ENCODE data around the gene FAM53A.

FAM53A gene

DNA sequence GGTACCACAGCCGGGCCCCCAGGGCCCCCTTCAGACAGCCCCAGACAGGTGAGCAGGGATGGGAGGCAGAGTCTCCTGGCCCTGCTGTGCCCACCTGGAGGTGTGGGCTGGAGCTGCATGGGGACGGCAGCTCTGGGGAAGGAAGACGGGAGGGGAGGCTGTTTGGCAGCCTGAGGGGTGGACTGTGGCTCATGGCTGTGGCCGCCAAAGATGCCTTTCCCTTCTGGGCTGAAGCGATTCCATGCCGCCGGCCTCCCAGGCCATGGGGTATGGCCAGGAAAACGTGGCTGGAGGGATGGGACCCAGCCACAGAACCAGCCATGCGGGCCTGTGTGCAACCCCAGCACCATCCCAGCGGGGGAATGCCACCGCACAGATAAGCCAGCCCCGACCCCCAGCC, 65.7 kb downstream of the FAM53A start:
- no peak for DNase-seq

DNA sequence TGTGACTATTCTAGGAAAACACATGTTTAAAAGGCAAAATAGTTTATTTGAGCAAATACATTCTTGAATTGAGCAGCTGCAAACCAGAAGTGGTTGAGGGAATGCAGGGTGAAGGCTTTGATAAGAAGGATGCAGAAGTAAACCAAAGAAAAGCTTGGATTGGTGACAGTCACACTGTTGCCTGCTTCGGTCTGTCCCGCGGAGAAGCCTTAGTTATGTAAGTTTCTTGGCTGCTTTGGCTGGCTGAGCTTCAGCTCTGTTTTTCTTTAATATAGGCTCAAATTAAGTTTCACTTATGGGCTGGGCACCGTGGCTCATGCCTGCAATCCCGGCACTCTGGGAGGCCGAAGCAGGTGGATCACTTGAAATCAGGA, 67.6 kb downstream of the FAM53A start:
- DNase-seq = no peak

DNA sequence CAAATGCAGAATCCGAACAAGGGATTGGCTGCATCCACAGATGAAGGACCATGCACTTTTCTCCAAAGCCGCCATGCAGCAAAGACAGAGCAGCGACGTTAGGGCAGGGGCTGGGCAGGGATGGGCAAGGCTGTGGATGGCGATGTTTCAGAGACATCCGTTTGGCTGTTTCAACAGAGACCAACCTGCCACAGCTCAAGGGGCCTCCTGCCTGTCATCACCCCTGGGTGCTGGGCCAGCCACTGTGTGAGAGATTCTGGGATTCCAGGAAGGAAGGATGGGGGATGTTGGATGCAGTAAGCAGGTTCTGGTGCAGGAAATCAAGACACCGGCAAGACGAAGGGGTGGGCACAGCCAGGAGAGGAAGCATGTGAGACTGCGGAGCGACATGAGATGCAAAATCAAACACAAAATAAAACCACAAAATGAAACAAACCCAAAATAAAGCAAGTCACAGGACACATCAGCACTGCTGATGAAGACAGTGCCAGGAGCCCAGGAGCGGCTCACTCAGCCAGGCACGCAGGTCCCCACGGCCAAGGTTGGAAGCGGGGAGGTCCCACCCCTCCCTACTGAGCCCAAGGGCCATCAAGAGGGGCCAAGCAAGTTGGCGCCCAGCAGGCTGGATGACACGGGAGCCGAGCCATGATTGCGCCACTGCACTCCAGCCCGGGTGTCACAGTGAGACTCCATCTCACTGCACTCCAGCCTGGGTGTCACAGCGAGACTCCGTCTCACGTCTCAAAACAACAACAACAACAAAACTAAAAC, 68.1 kb downstream of the FAM53A start:
- DNase-seq = no peak

DNA sequence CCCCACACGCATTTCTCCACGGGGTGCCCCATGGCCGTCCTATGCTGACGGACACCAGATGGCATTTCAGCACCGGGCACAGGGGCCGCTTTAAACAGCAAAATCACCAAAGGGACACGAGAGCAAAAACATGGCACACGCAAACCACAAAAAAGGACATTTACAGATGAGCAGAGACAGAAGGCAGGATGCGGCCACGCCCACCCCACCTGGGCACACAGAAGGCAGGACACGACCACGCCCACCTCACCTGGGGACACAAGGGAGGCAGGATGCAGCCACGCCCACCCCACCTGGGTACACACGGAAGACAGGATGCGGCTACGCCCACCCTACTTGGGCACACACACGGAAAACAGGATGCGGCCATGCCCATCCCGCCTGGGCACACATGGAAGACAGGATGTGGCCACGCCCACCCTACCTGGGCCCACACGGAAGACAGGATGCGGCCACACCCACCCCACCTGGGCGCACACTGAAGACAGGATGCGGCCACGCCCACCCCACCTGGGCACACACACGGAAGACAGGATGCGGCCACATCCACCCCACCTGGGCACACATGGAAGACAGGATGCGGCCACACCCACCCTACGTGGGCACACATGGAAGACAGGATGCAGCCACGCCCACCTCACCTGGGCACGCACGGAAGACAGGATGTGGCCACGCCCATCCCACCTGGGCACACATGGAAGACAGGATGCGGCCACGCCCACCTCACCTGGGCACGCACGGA, 69.1 kb downstream of the FAM53A start:
- DNase-seq = no peak

DNA sequence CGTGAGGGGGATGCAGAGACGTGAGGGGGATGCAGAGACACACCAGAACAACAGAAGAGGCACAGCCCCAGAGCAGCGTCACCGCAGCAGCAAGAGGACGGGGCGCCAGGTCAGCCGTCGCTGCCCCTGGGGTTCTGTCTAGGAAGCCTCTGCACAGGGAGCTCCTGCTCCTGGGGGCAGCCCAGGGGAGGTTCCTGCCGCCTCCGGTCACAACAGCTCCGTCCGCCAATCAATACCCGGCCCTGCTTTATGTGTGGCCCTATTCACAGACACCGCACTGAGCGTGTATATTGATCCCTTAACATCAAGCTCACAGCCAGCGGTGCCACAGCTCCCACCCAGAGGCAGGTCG, 69.6 kb downstream of the FAM53A start:
- no peak for DNase-seq

DNA sequence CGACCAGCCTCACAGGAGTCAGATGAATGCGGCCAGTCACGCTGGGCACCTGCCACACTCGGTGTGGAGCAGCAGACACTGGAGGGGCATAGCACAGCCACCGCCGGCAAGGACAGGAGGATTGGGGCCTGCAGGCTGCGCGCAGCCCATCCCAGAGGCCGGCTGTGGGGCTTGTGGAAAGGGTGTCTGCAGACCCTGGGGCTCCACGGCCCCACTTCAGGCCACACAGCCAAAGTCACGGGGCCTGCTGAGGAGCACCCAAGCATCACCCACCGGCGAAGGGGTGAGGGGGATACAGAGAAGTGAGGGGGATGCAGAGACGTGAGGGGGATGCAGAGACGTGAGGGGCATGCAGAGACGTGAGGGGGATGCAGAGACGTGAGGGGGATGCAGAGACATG, 70.1 kb downstream of the FAM53A start:
- no peak for DNase-seq

DNA sequence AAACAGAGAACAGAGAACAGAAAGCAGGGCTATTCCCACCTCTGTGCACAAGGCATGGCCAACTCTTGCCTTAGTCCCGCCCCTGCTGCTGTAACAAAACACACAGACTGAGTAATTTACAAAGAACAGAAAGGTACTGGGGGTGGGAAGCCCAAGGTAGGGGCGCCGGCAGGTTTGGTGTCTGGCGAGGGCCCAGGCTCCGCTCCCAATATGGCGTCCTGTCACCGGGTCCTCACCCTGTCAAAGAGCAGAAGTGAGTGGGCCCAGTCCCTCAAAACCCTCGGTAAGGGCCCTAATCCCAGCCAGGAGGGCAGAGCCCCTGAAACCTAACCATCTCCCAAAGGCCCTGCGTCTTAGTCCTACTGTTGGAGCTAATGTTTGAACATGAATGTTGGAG, 71.0 kb downstream of the FAM53A start:
- no peak for DNase-seq

DNA sequence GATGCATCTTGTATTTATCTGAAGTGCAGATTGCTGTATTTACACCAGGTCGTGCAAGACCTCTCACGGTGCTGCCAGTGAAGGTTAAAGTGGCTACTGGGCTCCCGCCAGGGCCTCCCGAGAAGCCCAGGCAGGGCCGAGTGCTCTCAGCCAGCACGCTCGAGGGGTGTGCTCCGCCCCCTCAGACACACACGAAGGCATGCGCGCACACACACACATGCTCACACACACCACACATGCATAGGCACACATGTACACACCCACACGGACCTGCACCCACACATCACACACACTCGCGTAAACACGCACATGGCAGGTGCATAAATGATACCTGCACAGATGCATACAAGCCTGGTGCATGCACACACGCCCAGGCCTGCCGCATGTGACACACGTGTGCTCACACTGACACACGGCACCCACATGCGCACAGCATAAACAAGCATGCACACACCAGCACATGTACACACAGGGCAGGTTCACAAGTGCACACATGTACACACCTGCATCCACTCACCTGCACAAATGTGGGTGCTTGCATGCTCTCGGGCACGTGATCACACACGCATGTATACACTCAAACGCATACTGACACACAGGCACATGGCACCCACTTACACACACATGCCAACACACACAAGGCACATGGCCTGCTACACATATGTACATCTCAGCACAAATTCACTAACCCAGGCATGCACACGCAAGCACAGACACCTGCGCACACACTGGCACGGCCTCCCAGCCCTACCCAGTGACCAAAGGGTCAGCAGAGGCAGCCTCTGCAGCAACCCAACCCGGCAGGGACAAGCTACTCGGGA, 71.6 kb downstream of the FAM53A start:
- no peak for DNase-seq

DNA sequence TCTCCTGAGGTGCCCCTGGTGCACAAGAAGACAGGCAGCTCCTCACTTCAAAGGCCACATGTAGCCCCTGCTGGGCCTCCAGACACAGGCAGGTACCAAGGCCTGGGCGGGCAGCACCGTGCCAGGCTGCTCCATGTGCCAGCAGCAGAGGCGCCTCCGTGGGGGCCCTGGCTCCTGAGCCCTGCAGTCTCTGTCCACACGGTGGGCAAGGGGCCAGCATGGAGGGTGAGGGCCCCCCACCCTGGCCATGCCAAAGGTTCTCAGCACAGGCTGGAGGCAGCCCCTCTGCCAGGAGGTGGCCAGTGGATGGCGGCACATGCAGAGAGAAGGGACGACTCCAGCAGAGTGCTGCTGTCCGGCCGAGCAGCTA, 72.6 kb downstream of the FAM53A start:
- DNase-seq = no peak

DNA sequence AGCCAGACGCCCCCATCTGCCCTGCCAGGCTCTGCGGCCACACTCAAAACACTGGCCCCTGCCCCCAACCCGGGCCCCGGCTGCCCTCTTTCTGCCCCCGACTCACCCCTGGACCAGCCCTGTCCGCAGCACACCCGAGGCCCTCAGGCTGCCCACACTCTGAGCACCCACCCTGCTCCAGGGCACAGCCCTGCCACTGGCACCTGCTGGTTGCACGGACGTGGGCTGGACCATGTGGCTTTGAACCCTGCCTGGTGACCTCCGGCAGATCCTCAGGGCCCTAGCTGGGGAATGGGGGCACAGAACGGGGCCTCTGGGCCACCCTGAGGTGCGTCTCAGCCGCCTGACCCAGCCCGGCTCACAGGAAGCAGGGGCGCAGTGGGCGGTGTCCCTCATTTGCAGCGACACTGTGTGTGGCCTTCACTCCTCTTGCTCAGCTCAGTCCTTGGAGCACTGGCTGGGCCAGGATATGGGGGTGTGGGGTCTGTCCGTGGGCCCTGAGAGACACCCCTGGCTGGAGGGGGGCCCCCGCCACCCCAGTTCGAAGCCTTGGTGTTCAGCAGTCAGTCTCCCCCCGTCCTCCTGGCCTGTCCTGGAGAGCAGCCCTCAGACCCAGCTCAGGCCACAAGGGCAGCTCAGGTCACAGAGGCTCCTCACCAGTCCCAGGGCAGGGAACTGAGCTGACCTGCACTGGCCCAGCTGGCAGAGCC, 73.2 kb downstream of the FAM53A start:
- peak; percentile 10 for DNase-seq

DNA sequence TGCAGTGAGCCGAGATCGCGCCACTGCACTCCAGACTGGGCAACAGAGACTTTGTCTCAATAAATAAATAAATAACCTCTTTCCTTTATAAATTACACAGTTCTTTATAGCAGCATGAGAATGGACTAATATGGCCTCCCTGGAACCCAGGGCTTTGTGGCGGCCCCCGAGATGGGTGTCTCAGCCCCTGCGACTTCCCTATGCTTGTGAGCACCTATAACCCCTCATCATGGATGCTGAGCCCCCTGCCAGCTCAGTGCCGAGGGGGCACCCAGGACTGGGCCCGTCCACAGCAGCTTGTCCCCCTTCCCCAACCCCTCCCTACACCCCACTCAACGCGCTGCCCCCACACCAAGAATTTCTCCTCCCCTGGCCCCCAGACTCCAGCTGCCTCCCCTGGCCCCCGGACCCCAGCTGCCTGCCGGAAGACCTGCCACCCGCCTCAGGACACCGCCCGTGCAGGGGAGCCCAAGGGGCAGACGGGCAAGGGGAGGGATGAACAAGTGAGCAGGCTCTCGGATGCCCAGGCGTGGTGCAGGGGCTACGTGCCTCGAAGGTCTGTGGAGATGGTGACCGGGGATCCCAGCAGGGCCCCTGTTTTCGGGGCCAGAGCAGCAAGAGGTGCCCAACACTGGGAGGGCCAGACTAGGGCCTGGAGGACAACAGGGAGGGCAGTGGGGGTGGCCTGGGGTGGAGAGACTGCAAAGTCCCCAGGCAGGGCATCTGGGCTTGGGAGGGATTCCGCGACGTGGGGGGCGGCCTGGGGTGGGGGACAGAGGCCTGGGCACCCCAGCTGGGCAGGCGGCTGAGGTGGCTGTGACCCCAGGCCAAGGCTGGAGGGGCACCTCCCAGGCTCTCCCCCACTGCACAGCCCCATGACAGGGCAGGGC, 74.0 kb downstream of the FAM53A start:
- peak; percentile 9 for DNase-seq

DNA sequence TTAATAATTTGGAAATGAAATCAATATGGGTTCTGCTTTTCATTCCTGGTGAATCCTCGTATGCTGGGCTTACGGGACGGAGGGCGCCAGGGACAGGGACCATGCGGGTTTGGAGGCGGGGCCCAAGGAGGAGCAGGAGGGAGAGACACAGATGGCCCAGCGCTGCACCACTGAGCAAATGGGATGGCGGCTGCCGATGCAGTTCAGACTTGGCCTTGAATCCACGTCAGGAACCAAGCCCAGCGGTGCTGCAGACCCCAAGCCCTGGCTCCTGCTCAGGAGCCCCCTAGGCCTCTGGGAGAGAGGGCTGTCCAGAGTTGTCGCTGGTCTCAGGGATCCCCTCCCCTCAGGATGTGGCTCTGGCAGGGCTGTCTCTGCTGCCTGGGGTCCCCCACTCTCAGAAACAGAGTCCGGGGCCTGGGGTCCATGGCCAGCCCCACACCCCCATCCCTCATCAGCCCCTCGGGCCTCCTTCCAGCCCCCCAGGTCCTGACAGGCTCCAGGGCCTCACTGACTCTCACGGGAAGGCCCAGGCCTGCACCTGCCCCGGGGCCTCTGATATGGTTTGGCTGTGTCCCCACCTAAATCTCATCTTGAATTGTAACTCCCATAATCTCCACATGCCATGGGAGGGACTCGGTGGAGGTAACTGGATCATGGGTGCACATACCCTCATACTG, 75.2 kb downstream of the FAM53A start:
- DNase-seq = peak; percentile 7

DNA sequence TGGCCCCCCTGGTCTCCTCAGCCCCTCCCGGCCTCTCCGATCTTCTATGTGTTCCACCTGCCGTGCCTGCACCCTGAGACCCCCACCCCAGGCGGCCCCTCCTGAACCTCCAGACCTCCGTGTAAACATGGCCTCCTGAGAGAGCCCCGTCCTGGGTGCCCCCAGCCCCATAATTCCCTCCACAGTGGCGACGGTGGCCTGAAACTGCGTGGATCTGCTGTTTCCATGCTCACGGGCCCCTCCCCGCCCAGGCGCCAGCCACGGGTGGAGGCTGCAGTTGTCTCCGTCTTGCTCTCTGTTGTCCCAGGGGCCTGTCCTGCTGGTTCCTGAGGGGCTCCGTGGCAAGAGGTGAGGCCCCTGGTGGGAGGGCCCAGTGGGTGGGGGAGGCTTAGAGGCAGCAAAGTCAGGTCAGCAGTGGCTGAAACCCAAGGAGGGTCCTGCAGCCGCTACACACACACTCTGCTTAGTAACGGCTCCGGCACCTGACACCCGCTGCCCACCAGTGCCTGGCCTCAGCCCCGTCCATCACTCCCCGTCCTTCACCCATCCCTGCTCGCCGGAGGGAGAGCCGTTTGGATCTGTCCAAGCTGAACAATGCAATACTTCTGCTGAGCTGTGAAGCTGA, 75.8 kb downstream of the FAM53A start:
- peak; percentile 13 for DNase-seq

DNA sequence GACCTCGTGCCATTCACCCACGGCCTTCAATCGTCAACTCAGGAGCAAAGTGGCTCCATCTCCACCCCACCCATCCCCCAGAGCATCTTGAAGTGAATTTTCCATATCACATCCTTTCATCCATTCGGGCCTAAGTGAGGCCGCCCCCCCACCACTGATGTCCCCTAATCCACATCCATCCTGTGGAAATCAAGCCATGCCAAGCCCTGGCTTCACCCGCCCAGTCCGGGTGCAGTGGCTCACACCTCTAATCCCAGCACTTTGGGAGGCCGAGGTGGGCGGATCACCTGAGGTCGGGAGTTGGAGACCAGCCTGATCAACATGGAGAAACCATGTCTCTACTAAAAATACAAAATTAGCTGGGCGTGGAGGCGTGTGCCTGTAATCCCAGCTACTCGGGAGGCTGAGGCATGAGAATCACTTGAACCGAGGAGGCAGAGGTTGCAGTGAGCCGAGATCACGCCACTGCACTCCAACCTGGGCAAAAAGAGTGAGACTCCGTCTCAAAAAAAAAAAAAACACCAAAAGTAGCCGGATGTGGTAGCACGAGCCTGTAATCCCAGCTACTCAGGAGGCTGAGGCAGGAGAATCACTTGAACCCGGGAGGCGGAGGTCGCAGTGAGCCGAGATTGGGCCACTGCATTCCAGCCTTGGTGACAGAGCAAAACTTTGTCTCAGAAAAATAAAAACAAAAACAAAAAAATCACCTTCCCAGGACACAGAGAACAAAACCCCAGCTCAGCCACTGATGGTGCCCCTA, 76.5 kb downstream of the FAM53A start:
- peak; percentile 7 for DNase-seq

DNA sequence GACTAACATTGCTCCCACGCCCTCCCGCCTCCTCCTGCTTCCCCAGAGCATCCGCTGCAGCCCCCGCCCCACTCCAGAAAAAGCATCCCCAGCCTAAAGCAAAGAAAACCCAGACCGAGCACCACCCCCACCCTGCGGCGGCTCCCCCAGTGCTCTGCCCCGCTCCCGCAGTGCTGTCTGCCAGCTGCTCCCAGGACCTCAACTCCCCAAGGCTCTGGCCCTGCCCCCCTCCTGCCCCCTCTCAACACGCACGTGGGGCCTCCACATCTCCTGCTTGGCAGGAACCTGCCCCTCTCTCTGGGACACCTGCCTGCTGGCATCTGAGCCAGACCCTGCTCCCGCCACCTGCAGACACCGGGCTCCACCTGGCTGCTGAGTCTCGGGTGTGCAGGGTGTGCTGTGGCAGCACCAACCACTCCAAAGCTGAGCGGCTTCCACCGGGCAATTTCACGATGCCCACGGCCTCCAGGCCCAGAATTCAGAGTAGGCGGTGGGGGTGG, 79.4 kb downstream of the FAM53A start:
- DNase-seq = peak; percentile 15

DNA sequence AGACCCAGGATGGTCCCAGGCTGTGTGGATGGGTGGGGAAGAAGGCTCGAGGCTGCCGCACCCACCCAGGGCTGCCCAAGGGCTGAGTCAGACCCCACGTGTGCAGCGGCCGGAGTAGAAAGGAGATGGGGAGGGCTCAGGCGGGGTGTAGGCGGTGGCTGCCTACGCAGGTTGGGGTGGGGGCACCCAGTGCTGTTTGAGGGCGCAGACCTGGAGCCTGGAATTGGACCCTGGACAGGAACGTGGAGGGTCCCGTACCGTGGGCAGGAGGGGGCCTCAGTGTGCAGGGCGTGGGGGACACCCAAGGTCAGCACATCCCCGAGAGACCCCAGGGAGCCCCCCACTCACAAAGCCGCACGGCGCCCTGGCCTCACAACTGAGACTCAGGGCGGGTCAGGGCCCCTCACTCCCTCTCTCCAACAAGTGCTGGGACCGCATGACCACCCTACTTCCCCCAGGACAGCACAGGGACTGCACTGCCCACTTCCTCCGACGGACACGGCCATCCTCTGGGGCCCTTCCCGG, 79.9 kb downstream of the FAM53A start:
- DNase-seq = peak; percentile 9

DNA sequence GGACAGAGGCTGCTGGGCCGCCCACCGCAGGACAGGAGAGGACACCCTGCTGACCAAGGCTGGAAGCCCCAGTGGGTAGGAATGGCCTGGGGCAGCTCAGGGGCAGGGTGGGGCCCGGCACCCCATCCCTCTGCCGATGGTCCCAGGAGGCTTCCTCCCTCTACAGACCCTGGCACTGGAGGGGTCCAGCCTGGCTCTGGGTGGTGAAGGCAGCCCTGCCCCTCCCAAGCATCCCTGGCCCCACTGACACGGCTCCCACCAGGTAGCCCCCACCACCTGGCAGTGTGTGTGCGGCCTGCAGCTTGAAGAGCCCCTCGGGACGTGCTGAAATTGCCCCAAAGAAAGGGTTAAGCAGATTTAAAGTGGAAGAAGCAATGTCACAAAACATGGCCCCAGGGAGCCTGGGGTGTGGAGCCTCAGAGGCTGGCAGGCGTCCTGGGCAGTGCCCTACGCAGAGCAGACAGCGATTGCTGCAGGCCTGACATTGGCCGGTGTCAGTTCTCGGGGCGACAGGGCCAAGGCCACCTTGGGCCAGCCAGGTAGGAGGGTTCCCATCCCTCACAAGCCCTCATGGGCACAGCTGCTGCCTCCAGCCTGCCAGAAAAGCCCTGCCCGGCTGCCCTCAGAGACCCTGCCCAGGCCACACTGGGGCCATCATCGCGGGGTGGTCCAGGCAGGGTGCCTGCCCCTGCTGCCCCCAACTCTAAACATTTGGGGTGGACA, 80.5 kb downstream of the FAM53A start:
- peak; percentile 12 for DNase-seq

DNA sequence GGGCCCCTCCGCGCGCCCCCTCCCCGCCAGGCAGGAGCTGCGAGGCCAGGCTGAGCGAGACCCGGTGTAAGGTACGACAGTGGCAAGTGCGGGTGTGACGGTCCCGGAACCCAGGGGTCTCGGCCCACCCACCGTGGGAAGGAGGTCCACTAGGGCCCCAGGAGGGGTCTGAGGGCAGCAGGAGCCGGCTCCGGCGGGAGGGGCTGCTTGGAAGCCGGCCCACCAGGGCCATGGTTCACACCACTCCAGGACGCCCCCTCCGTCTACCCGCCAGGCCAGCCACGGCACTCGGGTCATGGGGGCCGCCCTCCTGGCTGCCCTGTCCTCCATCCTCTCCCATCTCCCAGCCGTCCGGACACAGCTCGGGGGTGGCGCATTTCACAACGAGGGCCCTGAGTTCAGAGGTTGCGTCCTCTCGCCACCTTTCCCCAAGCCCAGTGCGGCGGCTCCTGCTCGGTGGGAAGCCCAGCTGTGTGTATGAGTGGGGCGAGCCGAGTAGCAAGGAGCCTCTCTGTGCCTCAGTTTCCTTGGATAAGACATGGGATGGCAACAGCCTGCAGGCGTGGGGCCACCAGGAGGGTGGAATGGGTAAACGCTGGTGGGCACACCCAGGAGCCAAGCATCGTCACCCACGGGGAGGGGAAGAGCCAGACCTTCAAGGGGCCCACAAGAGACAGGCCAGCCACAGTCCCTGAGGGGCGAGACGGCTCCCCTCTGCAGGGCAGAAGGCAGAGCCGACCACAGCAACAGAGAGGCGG, 81.3 kb downstream of the FAM53A start:
- DNase-seq = peak; percentile 12

All from activated CD8-positive, alpha-beta memory T cell treated with anti-CD3 and anti-CD28 coated beads, Interleukin-2, amount 50 U/mL, for 4 hours (primary cell).